ENCODE results near the gene KCTD17. TPM values are rescaled to one million over a fixed set of nuclear protein-coding genes. Genes with fewer than 3 reads are reported as not detected.

Gene KCTD17
- total RNA-seq, 4 donors from 2014 or later = 32.4 to 58.0 (median 48.1) TPM

DNA sequence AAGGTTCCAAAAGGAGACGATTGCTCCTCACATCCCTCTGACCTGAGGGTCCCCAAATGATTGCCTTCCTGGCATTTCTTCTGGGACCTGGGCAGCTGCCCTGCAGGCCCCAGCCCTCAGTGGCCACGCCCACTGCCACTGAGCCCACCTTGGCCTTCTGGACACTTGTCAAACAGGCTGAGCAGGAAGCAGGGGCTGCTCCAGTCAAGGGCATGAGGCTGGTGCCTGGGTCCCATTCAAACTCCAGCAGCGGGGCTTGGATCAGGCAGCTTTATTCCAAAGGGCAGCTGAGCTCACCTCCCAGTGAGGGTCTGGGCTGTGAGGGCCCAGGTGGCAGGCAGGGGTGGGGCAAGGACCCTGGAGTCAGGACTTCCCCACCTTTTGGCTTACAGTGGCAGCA lies 13.6 kb downstream of the KCTD17 start:
- WGBS, 2 donors = 67 to 80% methylated on average over 2 to 3 of the region's 3 CpGs
- DNase-seq (ENCODE audit: low spot score in 2 of 2) = no peak
- H3K4me3 ChIP-seq (ENCODE audit: low read depth, poor library complexity, severe bottlenecking) = no peak overlapping the region
- intact Hi-C loops (cut with DNase I; ENCODE audit: low total_unique reads) = no loop called here
- TF ChIP-seq, protein P1, sequence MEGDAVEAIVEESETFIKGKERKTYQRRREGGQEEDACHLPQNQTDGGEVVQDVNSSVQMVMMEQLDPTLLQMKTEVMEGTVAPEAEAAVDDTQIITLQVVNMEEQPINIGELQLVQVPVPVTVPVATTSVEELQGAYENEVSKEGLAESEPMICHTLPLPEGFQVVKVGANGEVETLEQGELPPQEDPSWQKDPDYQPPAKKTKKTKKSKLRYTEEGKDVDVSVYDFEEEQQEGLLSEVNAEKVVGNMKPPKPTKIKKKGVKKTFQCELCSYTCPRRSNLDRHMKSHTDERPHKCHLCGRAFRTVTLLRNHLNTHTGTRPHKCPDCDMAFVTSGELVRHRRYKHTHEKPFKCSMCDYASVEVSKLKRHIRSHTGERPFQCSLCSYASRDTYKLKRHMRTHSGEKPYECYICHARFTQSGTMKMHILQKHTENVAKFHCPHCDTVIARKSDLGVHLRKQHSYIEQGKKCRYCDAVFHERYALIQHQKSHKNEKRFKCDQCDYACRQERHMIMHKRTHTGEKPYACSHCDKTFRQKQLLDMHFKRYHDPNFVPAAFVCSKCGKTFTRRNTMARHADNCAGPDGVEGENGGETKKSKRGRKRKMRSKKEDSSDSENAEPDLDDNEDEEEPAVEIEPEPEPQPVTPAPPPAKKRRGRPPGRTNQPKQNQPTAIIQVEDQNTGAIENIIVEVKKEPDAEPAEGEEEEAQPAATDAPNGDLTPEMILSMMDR (IDR thresholded peaks at IDR 0.05) = no peak
- no peak for TF ChIP-seq POLR2A (IDR thresholded peaks at IDR 0.05)

DNA sequence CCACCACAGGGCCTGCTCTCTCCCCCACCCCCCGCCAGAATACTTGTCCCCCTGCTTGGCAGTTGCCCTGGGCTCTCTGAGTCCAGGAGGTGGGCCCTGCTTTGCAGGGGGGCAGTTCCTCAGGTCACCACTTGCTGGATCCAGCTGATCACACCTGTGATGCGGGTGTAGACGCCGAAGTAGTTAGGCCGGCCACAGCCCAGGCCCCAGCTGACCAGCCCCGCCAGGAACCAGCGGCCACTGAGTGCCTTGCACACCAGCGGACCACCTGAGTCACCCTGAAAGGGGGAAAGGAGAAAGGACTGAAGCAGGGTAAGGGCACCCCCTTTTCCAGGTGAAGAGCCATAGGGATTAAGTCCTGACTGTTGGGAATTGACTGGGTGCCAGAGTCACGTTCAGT lies 14.4 kb downstream of the KCTD17 start:
- no peak for TF ChIP-seq POLR2A (IDR thresholded peaks at IDR 0.05)
- TF ChIP-seq, protein P1 (IDR thresholded peaks at IDR 0.05) = no peak
- H3K4me3 ChIP-seq (ENCODE audit: low read depth, poor library complexity, severe bottlenecking) = no peak overlapping the region
- 78 to 85% methylated on average over 4 to 9 of the region's 9 CpGs for WGBS, 2 donors
- intact Hi-C loops (cut with DNase I; ENCODE audit: low total_unique reads) = no loop called here
- DNase-seq (ENCODE audit: low spot score in 2 of 2) = no peak

DNA sequence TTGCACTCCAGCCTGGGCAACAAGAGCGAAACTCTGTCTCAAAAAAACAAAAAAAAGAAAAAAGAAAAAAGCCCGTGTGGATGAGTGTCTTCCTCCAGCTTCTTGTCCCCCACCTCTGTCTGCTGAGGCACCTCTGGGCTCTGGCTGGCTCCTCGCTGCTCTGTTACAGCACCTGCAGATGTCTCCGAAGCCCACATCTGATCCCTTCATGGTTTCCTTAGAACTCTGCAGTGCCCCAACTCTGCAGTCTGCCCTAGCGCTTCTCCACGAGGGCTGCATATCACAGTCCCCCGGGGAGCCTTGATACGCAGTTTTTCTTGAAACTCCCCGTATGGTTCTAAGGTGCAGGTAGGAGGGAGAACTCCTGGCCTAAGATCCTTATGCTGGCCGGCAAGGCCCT lies 15.9 kb downstream of the KCTD17 start:
- intact Hi-C loops (cut with DNase I; ENCODE audit: low total_unique reads) = no loop called here
- 70 to 75% methylated on average over 10 of the region's 10 CpGs for WGBS, 2 donors
- no peak for TF ChIP-seq POLR2A (IDR thresholded peaks at IDR 0.05)
- TF ChIP-seq, protein P1 (IDR thresholded peaks at IDR 0.05) = no peak
- no peak for DNase-seq (ENCODE audit: low spot score in 2 of 2)
- no peak overlapping the region for H3K4me3 ChIP-seq (ENCODE audit: low read depth, poor library complexity, severe bottlenecking)

DNA sequence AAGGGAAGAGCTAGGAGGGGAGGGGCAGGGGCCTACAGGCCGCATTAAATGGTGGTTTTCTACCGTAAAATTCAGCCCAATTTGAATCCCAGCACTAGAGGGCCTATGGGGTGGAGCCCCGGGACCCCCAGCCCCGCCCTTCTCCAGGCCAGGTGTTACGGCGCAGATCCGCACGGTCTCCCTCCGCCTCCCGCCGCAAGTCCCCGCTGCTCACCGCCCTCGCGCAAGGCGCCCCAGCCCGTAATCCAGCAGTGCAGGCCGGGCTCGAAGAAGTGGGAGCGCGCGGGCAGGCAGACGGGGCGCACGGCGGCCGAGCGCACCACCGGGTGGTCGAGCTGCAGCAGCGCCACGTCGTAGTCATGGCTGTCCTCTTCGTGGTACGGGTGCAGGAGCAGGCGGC lies 17.3 kb downstream of the KCTD17 start:
- no peak for DNase-seq (ENCODE audit: low spot score in 2 of 2)

DNA sequence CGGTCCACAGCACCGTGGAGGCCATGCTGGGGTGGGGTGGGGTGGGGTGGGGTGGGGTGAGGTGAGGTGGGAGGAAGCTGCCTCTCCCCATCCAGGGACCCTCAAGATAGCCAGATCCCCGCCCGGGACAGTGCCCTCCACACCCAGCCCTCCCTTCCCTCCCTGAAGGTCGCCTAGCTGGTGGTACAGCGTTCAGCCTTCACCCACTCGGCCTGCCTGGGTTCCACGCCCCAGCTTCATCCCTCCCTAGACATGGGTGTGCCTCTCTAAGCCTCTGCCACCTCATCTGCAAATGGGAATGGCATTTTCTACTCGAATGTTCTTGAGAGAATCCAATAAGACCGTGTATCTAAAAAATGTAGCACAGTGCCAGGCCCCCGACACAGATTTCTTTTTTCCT lies 17.8 kb downstream of the KCTD17 start:
- no peak overlapping the region for H3K4me3 ChIP-seq (ENCODE audit: low read depth, poor library complexity, severe bottlenecking)
- DNase-seq (ENCODE audit: low spot score in 2 of 2) = no peak
- 16 to 22% methylated on average over 8 to 11 of the region's 11 CpGs for WGBS, 2 donors
- TF ChIP-seq POLR2A (IDR thresholded peaks at IDR 0.05) = no peak
- TF ChIP-seq, protein P1 (IDR thresholded peaks at IDR 0.05) = no peak
- intact Hi-C loops (cut with DNase I; ENCODE audit: low total_unique reads) = no loop called here

More for the DNA sequence above, 17.3 kb downstream of the KCTD17 start:
- no peak overlapping the region for H3K4me3 ChIP-seq (ENCODE audit: low read depth, poor library complexity, severe bottlenecking)
- intact Hi-C loops (cut with DNase I; ENCODE audit: low total_unique reads) = no loop called here
- 23 to 28% methylated on average over 28 to 36 of the region's 36 CpGs for WGBS, 2 donors
- TF ChIP-seq POLR2A (IDR thresholded peaks at IDR 0.05) = no peak
- TF ChIP-seq, protein P1 (IDR thresholded peaks at IDR 0.05) = no peak

DNA sequence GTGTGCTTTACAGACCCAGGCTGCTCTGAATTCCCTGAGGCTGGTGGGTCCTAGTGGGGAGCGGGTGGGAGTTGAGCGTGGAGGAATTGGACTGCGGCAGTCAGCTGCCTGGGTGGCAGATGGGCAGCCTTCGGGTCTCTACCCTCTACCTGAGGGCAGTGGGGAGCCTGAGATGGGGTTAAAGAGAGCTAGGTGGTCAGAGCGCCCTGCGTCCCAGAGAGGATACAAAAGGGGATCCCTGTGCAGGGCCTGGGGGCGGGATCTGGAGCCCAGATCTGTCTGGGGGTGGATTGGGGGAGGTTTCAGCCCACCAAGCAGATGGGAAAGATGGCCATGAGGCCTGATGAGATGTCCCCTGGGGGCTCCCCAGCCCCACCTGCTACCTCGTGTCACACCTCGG lies 18.2 kb downstream of the KCTD17 start:
- no peak overlapping the region for H3K4me3 ChIP-seq (ENCODE audit: low read depth, poor library complexity, severe bottlenecking)
- DNase-seq (ENCODE audit: low spot score in 2 of 2) = no peak
- intact Hi-C loops (cut with DNase I; ENCODE audit: low total_unique reads) = no loop called here
- TF ChIP-seq, protein P1 (IDR thresholded peaks at IDR 0.05) = no peak
- TF ChIP-seq POLR2A (IDR thresholded peaks at IDR 0.05) = no peak
- 77 to 78% methylated on average over 9 of the region's 9 CpGs for WGBS, 2 donors

All from lower leg skin (tissue), 4 donors.